K562 (cell line): ENCODE results near the gene IRF2. TPM values are rescaled to one million over a fixed set of nuclear protein-coding genes. Genes with fewer than 3 reads are reported as not detected.

Source experiments
- ATAC-seq: fragments of 200-7000 bp; cut with Tn5 transposase; 3 replicates; pipeline ENCODE4 v1.9.1; 2020; ENCODE audit warnings: moderate library complexity
- BruUV-seq: library from RNA; stranded (reverse); fragments of 400-500 nt; replicated peaks from 2 replicates; lab custom pipeline; 2021; lab: Mats Ljungman, UMichigan
- CTCF ChIA-PET: fragments of 300-600 bp; formaldehyde crosslinking; extraction: SDS; loops from one replicate; lab custom pipeline; 2021; ENCODE audit warnings: low intra/inter-chr PET ratio; lab: Yijun Ruan, JAX
- POLR2A ChIA-PET: fragments of 300-600, 350-650 bp; sonication (Branson Sonifier 250); formaldehyde crosslinking; extraction: SDS; loops from one replicate; lab custom pipeline; 2021; ENCODE audit warnings: antibody characterized with exemption, inconsistent platforms; lab: Yijun Ruan, JAX
- DNase-seq, 4 experiments: peaks; one replicate each; pipeline versions ENCODE4 v3.0.0 to v3.0.0-alpha.2; 2011 to 2018; ENCODE audit warnings: low spot score in 3 of 4, mixed read lengths in 3 of 4; ENCODE audit errors: extremely low read depth in 1 of 4
- FAIRE-seq: peaks from 2 replicates; lab custom pipeline; 2011; peaks lifted over from hg19 to GRCh38; lab: Jason Lieb, UNC
- H2AFZ ChIP-seq: 2 replicates; pipeline ENCODE4 v1.6.0; 2011; ENCODE audit warnings: low read depth, low read length, control low read depth, inconsistent platforms
- H3K27ac ChIP-seq: fragments of 200-600 bp; 3 replicates; pipeline ENCODE4 v1.8.0; 2011; ENCODE audit warnings: low read depth, mild to moderate bottlenecking, control low read depth, inconsistent platforms, low read length, moderate library complexity, mixed read lengths; ENCODE audit errors: extremely low read depth
- H3K27me3 ChIP-seq, 2 experiments: fragments of 300-600 bp in 1 of 2; 2 replicates in 1 of 2; 3 replicates in 1 of 2; pipeline versions ENCODE4 v1.6.0 to v1.8.0; 2011; ENCODE audit warnings: inconsistent platforms in 2 of 2, low read length in 2 of 2, mild to moderate bottlenecking in 1 of 2, mixed read lengths in 1 of 2, moderate library complexity in 1 of 2; ENCODE audit not compliant: control insufficient read depth in 2 of 2, insufficient read depth in 2 of 2
- H3K36me3 ChIP-seq: fragments of 300-600 bp; 3 replicates; pipeline ENCODE4 v1.8.0; 2011; ENCODE audit warnings: mild to moderate bottlenecking, low read length, inconsistent platforms; ENCODE audit not compliant: control insufficient read depth, insufficient read depth
- H3K4me1 ChIP-seq, 2 experiments: fragments of 200-600 bp in 1 of 2; replicated peaks in 1 of 2; 2 replicates in 1 of 2; 3 replicates in 1 of 2; pipeline versions ENCODE4 v1.5.1 to v1.8.0; 2011; ENCODE audit warnings: inconsistent platforms in 2 of 2, low read length in 2 of 2, mild to moderate bottlenecking in 1 of 2, mixed read lengths in 1 of 2, moderate library complexity in 1 of 2; ENCODE audit not compliant: control insufficient read depth in 2 of 2, insufficient read depth in 2 of 2
- H3K4me2 ChIP-seq: 2 replicates; pipeline ENCODE4 v1.6.1; 2011; ENCODE audit warnings: low read length, control low read depth, inconsistent platforms, mixed read lengths; ENCODE audit not compliant: insufficient read depth
- H3K4me3 ChIP-seq: fragments of 200-600 bp; sonication (generic), shearing (Covaris generic); 2 replicates; pipeline ENCODE4 v1.5.1; 2016; ENCODE audit warnings: control low read depth, inconsistent platforms
- H3K79me2 ChIP-seq: fragments of 200-600 bp; 3 replicates; pipeline ENCODE4 v1.8.0; 2011; ENCODE audit warnings: low read length, inconsistent platforms; ENCODE audit not compliant: control insufficient read depth, insufficient read depth
- H3K9ac ChIP-seq, 2 experiments: 2 replicates each; pipeline versions ENCODE4 v1.6.0 to v1.6.1; 2011; ENCODE audit warnings: low read depth in 2 of 2, low read length in 2 of 2, control low read depth in 1 of 2, inconsistent platforms in 1 of 2, mild to moderate bottlenecking in 1 of 2, mixed read lengths in 1 of 2; ENCODE audit not compliant: insufficient read depth in 1 of 2
- H3K9me1 ChIP-seq: one replicate; pipeline ENCODE4 v1.6.0; 2011; ENCODE audit warnings: inconsistent platforms, mild to moderate bottlenecking, low read length, moderate library complexity; ENCODE audit not compliant: control insufficient read depth, insufficient read depth
- H3K9me3 ChIP-seq: replicated peaks from 2 replicates; pipeline ENCODE4 v1.5.1; 2011; ENCODE audit warnings: low read depth, low read length, inconsistent platforms; ENCODE audit not compliant: control insufficient read depth, insufficient read depth
- H4K20me1 ChIP-seq: replicated peaks from 2 replicates; pipeline ENCODE4 v1.6.1; 2011; ENCODE audit warnings: low read length, inconsistent platforms, mixed read lengths; ENCODE audit not compliant: control insufficient read depth, insufficient read depth
- HDAC6 ChIP-seq: IDR thresholded peaks from 2 replicates; pipeline ENCODE4 v1.6.1; 2012; ENCODE audit warnings: low read depth, mild to moderate bottlenecking, control low read depth, inconsistent platforms, low read length, moderate library complexity
- NELFE ChIP-seq: IDR thresholded peaks from 2 replicates; pipeline ENCODE4 v1.6.1; 2011; ENCODE audit warnings: mild to moderate bottlenecking; ENCODE audit not compliant: insufficient read depth, insufficient read length
- RBM15 ChIP-seq: fragments of 200-400 bp; formaldehyde crosslinking; IDR thresholded peaks from 2 replicates; pipeline ENCODE4 v1.6.1; 2018; ENCODE audit warnings: mild to moderate bottlenecking, low read length, moderate library complexity; ENCODE audit not compliant: insufficient read depth
- RFX1 ChIP-seq: fragments of 450-650 bp; IDR thresholded peaks from 2 replicates; pipeline ENCODE4 v1.6.1; 2016; ENCODE audit warnings: mild to moderate bottlenecking, moderate library complexity
- WGBS: fragments of 100-300 bp; shearing (Covaris generic); methylation state at CpG from one replicate; pipeline ENCODE4 v1.1.6; 2016; ENCODE audit warnings: low coverage, mixed read lengths; ENCODE audit not compliant: insufficient coverage; ENCODE audit errors: missing lambda C conversion rate; 5-methylcytosine and 5-hydroxymethylcytosine counted together
- in situ Hi-C: fragments of 300-500 bp; cut with MboI; formaldehyde crosslinking; loops from 4 replicates; pipeline ENCODE4 v1.15.0; 2018; ENCODE audit warnings: inconsistent platforms, mixed read lengths
- intact Hi-C: fragments of 100-400 bp; cut with micrococcal nuclease; formaldehyde crosslinking; loops from 2 replicates; pipeline ENCODE4 v1.14.2; 2022
- polyA plus RNA-seq, 8 experiments: library from polyadenylated mRNA; depleted of rRNA in 4 of 8; stranded (reverse) in 5 of 8; unstranded in 3 of 8; fragments of >200 nt; fragmentation: Nextera tagmentation in 2 of 8; fragmentation: Illumina TruSeq in 1 of 8; extraction: Ambion mirVana in 2 of 8; extraction: Trizol in 1 of 8; gene quantifications; 2 replicates each; pipeline versions ENCODE4 v1.2.1 to v1.2.3, GENCODE V29; 2011 to 2014; ENCODE audit warnings: inconsistent platforms in 1 of 8, missing spikeins in 1 of 8
- total RNA-seq, 7 experiments: library from RNA; depleted of rRNA in 6 of 7; stranded (reverse); fragments of >200 nt in 6 of 7; fragmentation: Illumina TruSeq in 2 of 7; extraction: Trizol in 2 of 7; gene quantifications; 2 replicates each; pipeline versions ENCODE4 v1.2.1 to v1.2.3, GENCODE V29; 2011 to 2021; ENCODE audit warnings: low replicate concordance in 1 of 7
- TF ChIP-seq, protein P1 (sequence below): sonication (generic); formaldehyde crosslinking; IDR thresholded peaks from 2 replicates; pipeline ENCODE4 v1.8.1; 2022; ENCODE audit warnings: missing genetic modification reagents
- TF ChIP-seq, protein P2 (sequence below): fragments of 450-650 bp; IDR thresholded peaks from 2 replicates; pipeline ENCODE4 v1.6.1; 2017; ENCODE audit warnings: antibody characterized with exemption
- TF ChIP-seq, protein P3 (sequence below): fragments of 250-450 bp; sonication (Bioruptor Pico); IDR thresholded peaks from 2 replicates; pipeline ENCODE4 v1.8.0; 2022; ENCODE audit warnings: inconsistent platforms, mild to moderate bottlenecking, moderate library complexity, borderline replicate concordance

IRF2 gene
- total and polyA plus RNA-seq, 9 of the 15 experiments (the other 6 are each of a cell fraction or from before 2014, with no cell fraction given): 7.1 to 17.1 (median 11.3) TPM

DNA sequence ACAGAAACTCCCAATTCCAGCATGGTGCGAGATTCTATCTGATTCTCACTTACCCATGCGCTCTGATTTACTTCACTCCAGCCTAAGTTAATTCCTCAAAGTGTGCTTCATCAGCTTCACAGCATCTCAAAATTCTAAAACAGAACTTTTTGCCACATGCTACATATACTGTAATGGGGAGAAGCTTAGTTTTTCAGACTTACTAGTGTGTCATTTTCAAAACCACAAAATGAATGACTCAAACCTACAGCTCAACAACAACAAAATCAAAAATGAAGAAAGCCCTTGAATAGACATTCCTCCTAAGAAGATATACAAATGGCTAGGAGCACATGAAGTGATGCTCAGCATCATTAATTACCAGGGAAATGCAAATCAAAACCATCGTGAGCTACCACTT lies 14.9 kb downstream of the IRF2 start:
- BruUV-seq: no TSS peak
- Histone ChIP-seq H4K20me1 (peaks cover 12% of the 10 kb centered on the region; the same call in 1 of the 2 replicates), H3K4me3 (no peak overlapping the region), H3K27me3 (no peaks in the 10 kb centered on the region), H3K4me2 (no peak overlapping the region), H2AFZ (no peak overlapping the region)
- intact Hi-C loops: no loop called here
- ATAC-seq: no peak
- 80% methylated on average over 3 of the region's 3 CpGs for WGBS
- TF ChIP-seq, protein P1, sequence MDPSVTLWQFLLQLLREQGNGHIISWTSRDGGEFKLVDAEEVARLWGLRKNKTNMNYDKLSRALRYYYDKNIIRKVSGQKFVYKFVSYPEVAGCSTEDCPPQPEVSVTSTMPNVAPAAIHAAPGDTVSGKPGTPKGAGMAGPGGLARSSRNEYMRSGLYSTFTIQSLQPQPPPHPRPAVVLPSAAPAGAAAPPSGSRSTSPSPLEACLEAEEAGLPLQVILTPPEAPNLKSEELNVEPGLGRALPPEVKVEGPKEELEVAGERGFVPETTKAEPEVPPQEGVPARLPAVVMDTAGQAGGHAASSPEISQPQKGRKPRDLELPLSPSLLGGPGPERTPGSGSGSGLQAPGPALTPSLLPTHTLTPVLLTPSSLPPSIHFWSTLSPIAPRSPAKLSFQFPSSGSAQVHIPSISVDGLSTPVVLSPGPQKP (CRISPR knock-in tag): no peak
- TF ChIP-seq RFX1 (no peak), NELFE (no peak), RBM15 (no peak), HDAC6 (no peak)
- TF ChIP-seq, protein P2, sequence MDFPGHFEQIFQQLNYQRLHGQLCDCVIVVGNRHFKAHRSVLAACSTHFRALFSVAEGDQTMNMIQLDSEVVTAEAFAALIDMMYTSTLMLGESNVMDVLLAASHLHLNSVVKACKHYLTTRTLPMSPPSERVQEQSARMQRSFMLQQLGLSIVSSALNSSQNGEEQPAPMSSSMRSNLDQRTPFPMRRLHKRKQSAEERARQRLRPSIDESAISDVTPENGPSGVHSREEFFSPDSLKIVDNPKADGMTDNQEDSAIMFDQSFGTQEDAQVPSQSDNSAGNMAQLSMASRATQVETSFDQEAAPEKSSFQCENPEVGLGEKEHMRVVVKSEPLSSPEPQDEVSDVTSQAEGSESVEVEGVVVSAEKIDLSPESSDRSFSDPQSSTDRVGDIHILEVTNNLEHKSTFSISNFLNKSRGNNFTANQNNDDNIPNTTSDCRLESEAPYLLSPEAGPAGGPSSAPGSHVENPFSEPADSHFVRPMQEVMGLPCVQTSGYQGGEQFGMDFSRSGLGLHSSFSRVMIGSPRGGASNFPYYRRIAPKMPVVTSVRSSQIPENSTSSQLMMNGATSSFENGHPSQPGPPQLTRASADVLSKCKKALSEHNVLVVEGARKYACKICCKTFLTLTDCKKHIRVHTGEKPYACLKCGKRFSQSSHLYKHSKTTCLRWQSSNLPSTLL: no peak
- TF ChIP-seq, protein P3, sequence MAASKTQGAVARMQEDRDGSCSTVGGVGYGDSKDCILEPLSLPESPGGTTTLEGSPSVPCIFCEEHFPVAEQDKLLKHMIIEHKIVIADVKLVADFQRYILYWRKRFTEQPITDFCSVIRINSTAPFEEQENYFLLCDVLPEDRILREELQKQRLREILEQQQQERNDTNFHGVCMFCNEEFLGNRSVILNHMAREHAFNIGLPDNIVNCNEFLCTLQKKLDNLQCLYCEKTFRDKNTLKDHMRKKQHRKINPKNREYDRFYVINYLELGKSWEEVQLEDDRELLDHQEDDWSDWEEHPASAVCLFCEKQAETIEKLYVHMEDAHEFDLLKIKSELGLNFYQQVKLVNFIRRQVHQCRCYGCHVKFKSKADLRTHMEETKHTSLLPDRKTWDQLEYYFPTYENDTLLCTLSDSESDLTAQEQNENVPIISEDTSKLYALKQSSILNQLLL: no peak
- TF ChIP-seq, all 486 proteins: peak for 0
- ChIA-PET POLR2A (interaction anchor here (0.7 to 1.2 kb wide), 2 partner anchors 10 to 12 kb away, joined by 3 read pairs; no protein-coding TSS in a partner anchor), CTCF (no interaction called here)
- in situ Hi-C loops: no loop called here
- Histone ChIP-seq H3K9me3 (no peaks in the 10 kb centered on the region), H3K9ac (no peak overlapping the region), H3K79me2 (peaks cover 7% of the 10 kb centered on the region; the same call in 1 of the 3 replicates), H3K9me1 (no peaks in the 10 kb centered on the region), H3K4me1 (peaks cover 0 to 5% of the 10 kb centered on the region in 2 experiments; a peak in 3 of 5 replicates), H3K27ac (no peak overlapping the region), H3K36me3 (no peaks in the 10 kb centered on the region)
- FAIRE-seq (peak; percentile 48), DNase-seq (no peak)
